Mucosa of descending colon (tissue), 3 donors: Measurements from ENCODE around the gene OTOR. TPM values are rescaled to one million over a fixed set of nuclear protein-coding genes. Genes with fewer than 3 reads are reported as not detected.

Source experiments
- ATAC-seq: fragments of 200-7000 bp; cut with Tn5 transposase; one replicate; pipeline ENCODE4 v1.9.1; 2020; ENCODE audit warnings: mild to moderate bottlenecking, moderate library complexity
- DNase-seq, 3 donors: peaks; one replicate each; pipeline ENCODE4 v3.0.0-alpha.2; 2020
- H3K36me3 ChIP-seq: fragments of 200-600 bp; one replicate; pipeline ENCODE4 v1.8.0; 2021; ENCODE audit warnings: low read depth, mild to moderate bottlenecking
- H3K4me1 ChIP-seq: fragments of 200-600 bp; one replicate; pipeline ENCODE4 v1.8.0; 2021; ENCODE audit warnings: low read depth, mild to moderate bottlenecking
- H3K4me3 ChIP-seq: fragments of 200-600 bp; one replicate; pipeline ENCODE4 v1.8.0; 2021; ENCODE audit warnings: mild to moderate bottlenecking
- H3K9me3 ChIP-seq: fragments of 200-600 bp; one replicate; pipeline ENCODE4 v1.8.0; 2021; ENCODE audit warnings: mild to moderate bottlenecking
- intact Hi-C, 2 donors: fragments of 100-400 bp; cut with DNase I in 1 of 2; cut with micrococcal nuclease in 1 of 2; formaldehyde crosslinking; loops; one replicate each; pipeline versions ENCODE4 v1.11.0 to v1.11.1; 2022; cut with DNase I, micrococcal nuclease
- total RNA-seq, 3 donors: library from RNA; stranded (reverse); fragmentation: NEBNext Ultra II Directional in 2 of 3; extraction: Animal tissue kit (Norgen Biotek cat#: 25700) in 2 of 3; gene quantifications; one replicate each; pipeline versions ENCODE4 v1.2.1 to v1.2.4, GENCODE V29; 2021 to 2023
- TF ChIP-seq, protein P1 (sequence below): fragments of 200-600 bp; IDR thresholded peaks from one replicate; pipeline ENCODE4 v1.8.0; 2022; ENCODE audit warnings: antibody characterized with exemption, mild to moderate bottlenecking
- donor health status: DM: no; HTN: no; CAD: no; lungs with moderate emphysema.
- donor health status: DM: no; HTN: no; CAD: no.
- donor health status: DM: no; HTN: yes; CAD: no.

Gene OTOR
- total RNA-seq, 3 donors from 2014 or later: not detected

DNA sequence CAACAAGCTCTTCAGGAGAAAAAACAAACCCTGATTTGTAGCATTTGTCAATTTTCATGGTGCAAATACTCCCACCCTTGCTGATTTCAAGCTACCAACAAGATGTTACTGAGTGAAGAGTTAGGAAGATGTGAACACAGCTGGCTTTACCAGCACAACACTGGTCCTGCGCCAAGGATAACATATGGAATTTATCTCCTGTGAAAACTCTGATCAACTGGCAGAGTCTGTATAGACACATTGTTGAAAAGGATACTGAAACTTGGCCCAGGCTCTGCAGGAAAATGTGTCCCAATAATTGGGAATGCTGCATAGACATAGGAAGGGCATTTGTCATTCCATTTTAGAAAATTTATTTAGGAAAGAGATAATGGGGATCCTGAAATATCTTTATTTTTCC is 29.0 kb downstream of the OTOR start:
- DNase-seq (no peak), ATAC-seq (no peak)
- H3K4me1 ChIP-seq: no peaks in the 10 kb centered on the region
- TF ChIP-seq, protein P1, sequence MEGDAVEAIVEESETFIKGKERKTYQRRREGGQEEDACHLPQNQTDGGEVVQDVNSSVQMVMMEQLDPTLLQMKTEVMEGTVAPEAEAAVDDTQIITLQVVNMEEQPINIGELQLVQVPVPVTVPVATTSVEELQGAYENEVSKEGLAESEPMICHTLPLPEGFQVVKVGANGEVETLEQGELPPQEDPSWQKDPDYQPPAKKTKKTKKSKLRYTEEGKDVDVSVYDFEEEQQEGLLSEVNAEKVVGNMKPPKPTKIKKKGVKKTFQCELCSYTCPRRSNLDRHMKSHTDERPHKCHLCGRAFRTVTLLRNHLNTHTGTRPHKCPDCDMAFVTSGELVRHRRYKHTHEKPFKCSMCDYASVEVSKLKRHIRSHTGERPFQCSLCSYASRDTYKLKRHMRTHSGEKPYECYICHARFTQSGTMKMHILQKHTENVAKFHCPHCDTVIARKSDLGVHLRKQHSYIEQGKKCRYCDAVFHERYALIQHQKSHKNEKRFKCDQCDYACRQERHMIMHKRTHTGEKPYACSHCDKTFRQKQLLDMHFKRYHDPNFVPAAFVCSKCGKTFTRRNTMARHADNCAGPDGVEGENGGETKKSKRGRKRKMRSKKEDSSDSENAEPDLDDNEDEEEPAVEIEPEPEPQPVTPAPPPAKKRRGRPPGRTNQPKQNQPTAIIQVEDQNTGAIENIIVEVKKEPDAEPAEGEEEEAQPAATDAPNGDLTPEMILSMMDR: no peak
- intact Hi-C loops: no loop called here
- no peaks in the 10 kb centered on the region for H3K36me3 ChIP-seq
- no peaks in the 10 kb centered on the region for H3K9me3 ChIP-seq
- H3K4me3 ChIP-seq: no peak overlapping the region

GRCh38 chr20:16778159-16778558 is 30.0 kb downstream of the OTOR start:
- Histone ChIP-seq H3K9me3 (no peaks in the 10 kb centered on the region), H3K36me3 (no peaks in the 10 kb centered on the region), H3K4me1 (no peaks in the 10 kb centered on the region), H3K4me3 (no peak overlapping the region)
- TF ChIP-seq, protein P1: no peak
- ATAC-seq (no peak), DNase-seq (no peak)
- intact Hi-C loops: no loop called here

DNA sequence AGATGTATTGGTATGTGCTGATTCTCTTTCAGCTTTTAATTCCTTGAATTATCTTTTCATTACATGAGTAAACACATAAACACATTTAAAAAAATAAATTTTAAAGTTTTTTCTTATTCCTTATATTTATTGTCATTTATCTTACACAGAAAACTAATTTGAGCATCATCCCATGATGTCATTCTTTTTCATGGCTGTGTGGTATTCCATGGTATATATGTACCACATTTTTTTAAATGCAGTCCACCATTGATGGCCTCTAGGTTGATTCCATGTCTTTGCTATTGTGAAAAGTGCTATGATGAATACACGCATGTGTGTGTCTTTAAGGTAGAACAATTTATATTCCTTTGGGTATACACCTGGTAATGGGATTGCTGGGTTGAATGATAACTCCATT is 33.3 kb downstream of the OTOR start:
- TF ChIP-seq, protein P1: no peak
- H3K36me3 ChIP-seq: no peaks in the 10 kb centered on the region
- H3K4me1 ChIP-seq: no peaks in the 10 kb centered on the region
- no peak for ATAC-seq
- H3K4me3 ChIP-seq: no peak overlapping the region
- DNase-seq: no peak
- no peaks in the 10 kb centered on the region for H3K9me3 ChIP-seq
- intact Hi-C loops: no loop called here

GRCh38 chr20:16785226-16785625 is 37.1 kb downstream of the OTOR start:
- TF ChIP-seq, protein P1: no peak
- DNase-seq (no peak), ATAC-seq (no peak)
- no peaks in the 10 kb centered on the region for H3K4me1 ChIP-seq
- no peak overlapping the region for H3K4me3 ChIP-seq
- no peaks in the 10 kb centered on the region for H3K9me3 ChIP-seq
- intact Hi-C loops: no loop called here
- no peaks in the 10 kb centered on the region for H3K36me3 ChIP-seq

Other genes with a start within 250 kb of the OTOR start
- gene KIF16B, start 174.9 kb upstream of the OTOR start, total RNA-seq: 10 to 100 TPM; 48.5 to 81.7 (median 65.1) TPM
- 10 to 100 TPM; 25.7 to 42.1 (median 36.2) TPM for gene SNRPB2, start 18.3 kb upstream of the OTOR start, total RNA-seq